HepG2 (cell line): ENCODE measurements around the gene SS18L1. TPM values are rescaled to one million over a fixed set of nuclear protein-coding genes. Genes with fewer than 3 reads are reported as not detected.
A peak's percentile ranks its signal among the peaks of the same experiment; 100 is the strongest.

Experiments
- BHLHE40 ChIP-seq: IDR thresholded peaks from 2 replicates; pipeline ENCODE4 v1.6.1; 2011; ENCODE audit warnings: low read length, improper control_type of control experiment
- BRCA1 ChIP-seq: sonication (generic); formaldehyde crosslinking; IDR thresholded peaks from 2 replicates; pipeline ENCODE4 v1.4.0; 2020; ENCODE audit warnings: missing genetic modification reagents
- EED ChIP-seq: sonication (generic); formaldehyde crosslinking; IDR thresholded peaks from 2 replicates; pipeline ENCODE4 v1.5.0; 2020; ENCODE audit warnings: mild to moderate bottlenecking, missing genetic modification reagents
- IKZF4 ChIP-seq: sonication (generic); formaldehyde crosslinking; IDR thresholded peaks from 2 replicates; pipeline ENCODE4 v1.5.1; 2020; ENCODE audit warnings: borderline replicate concordance, mild to moderate bottlenecking, low read depth, missing genetic modification reagents; ENCODE audit errors: not compliant biosample characterization
- MAZ ChIP-seq, 2 experiments: sonication (generic) in 1 of 2; formaldehyde crosslinking in 1 of 2; IDR thresholded peaks; 2 replicates each; pipeline versions ENCODE4 v1.5.0 to v1.6.1; 2012 to 2020; ENCODE audit warnings: low read depth in 2 of 2, mild to moderate bottlenecking in 2 of 2, borderline replicate concordance in 1 of 2, improper control_type of control experiment in 1 of 2, low read length in 1 of 2, missing genetic modification reagents in 1 of 2, moderate library complexity in 1 of 2
- MEIS2 ChIP-seq: sonication (generic); formaldehyde crosslinking; IDR thresholded peaks from 2 replicates; pipeline ENCODE4 v1.9.0; 2021; ENCODE audit warnings: mild to moderate bottlenecking, missing genetic modification reagents
- SOX6 ChIP-seq, 2 experiments: fragments of 450-650 bp in 1 of 2; sonication (generic) in 1 of 2; formaldehyde crosslinking in 1 of 2; IDR thresholded peaks; 2 replicates each; pipeline versions ENCODE4 v1.4.0 to v1.6.1; 2017 to 2020; ENCODE audit warnings: antibody characterized with exemption in 1 of 2, mild to moderate bottlenecking in 1 of 2, missing genetic modification reagents in 1 of 2
- TBX2 ChIP-seq: sonication (generic); formaldehyde crosslinking; IDR thresholded peaks from 2 replicates; pipeline ENCODE4 v1.5.0; 2020; ENCODE audit warnings: missing genetic modification reagents, mild to moderate bottlenecking, borderline replicate concordance
- TMF1 ChIP-seq: sonication (generic); formaldehyde crosslinking; IDR thresholded peaks from 2 replicates; pipeline ENCODE4 v1.8.1; 2022; ENCODE audit warnings: low read depth, missing genetic modification reagents
- ZFP41 ChIP-seq: sonication (generic); formaldehyde crosslinking; IDR thresholded peaks from 2 replicates; pipeline ENCODE4 v1.4.0; 2020; ENCODE audit warnings: mild to moderate bottlenecking, missing genetic modification reagents, borderline replicate concordance
- ZNF430 ChIP-seq: sonication (generic); formaldehyde crosslinking; IDR thresholded peaks from 2 replicates; pipeline ENCODE4 v1.9.0; 2021; ENCODE audit warnings: mild to moderate bottlenecking, missing genetic modification reagents
- ZNF777 ChIP-seq: sonication (generic); formaldehyde crosslinking; IDR thresholded peaks from 2 replicates; pipeline ENCODE4 v1.4.0; 2020; ENCODE audit warnings: missing genetic modification reagents
- polyA plus RNA-seq, 8 experiments: library from polyadenylated mRNA; depleted of rRNA in 3 of 8; stranded (reverse) in 7 of 8; unstranded in 1 of 8; fragments of >200 nt; fragmentation: Illumina TruSeq in 4 of 8; extraction: Trizol in 4 of 8; gene quantifications; 2 replicates each; pipeline versions ENCODE4 v1.2.1 to v1.2.3, GENCODE V29; 2011 to 2016; ENCODE audit warnings: low read depth in 4 of 8, missing spikeins in 1 of 8, mixed read lengths in 1 of 8; ENCODE audit not compliant: insufficient read depth in 1 of 8
- total RNA-seq, 5 experiments: library from RNA; depleted of rRNA; stranded (reverse); fragments of >200 nt; fragmentation: Illumina TruSeq; extraction: Trizol; gene quantifications; 2 replicates each; pipeline ENCODE4 v1.2.3, GENCODE V29; 2016; ENCODE audit warnings: low read depth in 1 of 5
- TF ChIP-seq, protein P1 (sequence below): sonication (generic); formaldehyde crosslinking; IDR thresholded peaks from 2 replicates; pipeline ENCODE4 v1.5.1; 2020; ENCODE audit warnings: mild to moderate bottlenecking, missing genetic modification reagents, moderate library complexity
- TF ChIP-seq, protein P2 (sequence below): sonication (generic); formaldehyde crosslinking; IDR thresholded peaks from 2 replicates; pipeline ENCODE4 v1.8.1; 2022; ENCODE audit warnings: mild to moderate bottlenecking, missing genetic modification reagents
- TF ChIP-seq, protein P3 (sequence below): sonication (generic); formaldehyde crosslinking; IDR thresholded peaks from 2 replicates; pipeline ENCODE4 v1.5.1; 2020; ENCODE audit warnings: missing genetic modification reagents, mild to moderate bottlenecking, borderline replicate concordance
- TF ChIP-seq, protein P4 (sequence below): sonication (generic); formaldehyde crosslinking; IDR thresholded peaks from 2 replicates; pipeline ENCODE4 v1.4.0; 2020; ENCODE audit warnings: mild to moderate bottlenecking, missing genetic modification reagents

The SS18L1 gene
- total and polyA plus RNA-seq, 2 of the 13 experiments (the other 11 are each of a cell fraction or from before 2014, with no cell fraction given), result 17.8 to 27.6 TPM

DNA sequence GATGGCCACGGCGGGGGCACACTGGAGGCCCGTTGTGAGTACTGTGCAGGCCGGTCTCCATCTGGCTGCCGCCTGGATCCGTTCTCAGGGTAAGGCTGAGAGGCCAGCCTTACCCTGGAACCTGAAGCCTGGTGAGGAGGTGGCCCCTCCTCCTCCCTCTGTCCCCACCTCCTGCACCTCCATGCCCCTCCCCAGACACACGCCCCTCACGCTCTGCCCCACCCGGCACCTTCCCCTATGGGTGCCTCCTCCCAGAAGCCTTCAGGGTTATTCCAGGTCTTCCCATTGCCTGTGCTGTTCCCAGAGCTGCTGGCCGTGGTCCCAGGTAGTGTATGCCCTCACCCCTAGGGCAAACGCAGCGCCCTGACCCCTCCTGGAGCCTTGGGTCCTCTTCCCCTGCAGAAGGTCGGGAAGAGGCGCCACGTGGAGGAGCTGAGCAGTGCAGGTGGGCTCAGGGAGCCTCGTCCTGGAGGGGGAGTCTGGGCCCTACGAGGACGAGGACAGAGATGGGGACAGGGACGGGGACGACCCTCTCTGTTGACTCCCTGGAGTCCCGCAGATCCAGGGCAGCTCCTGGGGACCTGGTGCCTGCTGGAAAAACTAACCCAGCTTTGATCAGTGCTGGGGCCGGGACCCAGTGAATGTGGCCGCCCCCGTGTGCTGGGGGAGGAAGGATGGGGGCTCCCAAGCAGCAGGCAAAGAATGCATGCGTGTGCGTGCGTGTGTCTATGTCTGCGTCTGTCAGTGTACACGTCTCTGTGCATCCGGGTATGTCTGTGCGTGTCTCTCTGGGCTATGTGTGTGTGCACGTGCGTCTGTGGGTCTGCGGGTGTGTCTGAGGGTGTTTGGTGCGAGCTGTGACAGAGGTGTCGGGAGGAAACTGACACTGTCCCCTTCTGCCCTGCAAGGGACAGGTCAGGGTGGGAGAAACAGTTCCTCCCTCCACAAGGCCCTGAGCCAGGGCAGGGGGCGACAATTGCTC lies 84.7 kb downstream of the SS18L1 start (continued):
- TF ChIP-seq, protein P1, sequence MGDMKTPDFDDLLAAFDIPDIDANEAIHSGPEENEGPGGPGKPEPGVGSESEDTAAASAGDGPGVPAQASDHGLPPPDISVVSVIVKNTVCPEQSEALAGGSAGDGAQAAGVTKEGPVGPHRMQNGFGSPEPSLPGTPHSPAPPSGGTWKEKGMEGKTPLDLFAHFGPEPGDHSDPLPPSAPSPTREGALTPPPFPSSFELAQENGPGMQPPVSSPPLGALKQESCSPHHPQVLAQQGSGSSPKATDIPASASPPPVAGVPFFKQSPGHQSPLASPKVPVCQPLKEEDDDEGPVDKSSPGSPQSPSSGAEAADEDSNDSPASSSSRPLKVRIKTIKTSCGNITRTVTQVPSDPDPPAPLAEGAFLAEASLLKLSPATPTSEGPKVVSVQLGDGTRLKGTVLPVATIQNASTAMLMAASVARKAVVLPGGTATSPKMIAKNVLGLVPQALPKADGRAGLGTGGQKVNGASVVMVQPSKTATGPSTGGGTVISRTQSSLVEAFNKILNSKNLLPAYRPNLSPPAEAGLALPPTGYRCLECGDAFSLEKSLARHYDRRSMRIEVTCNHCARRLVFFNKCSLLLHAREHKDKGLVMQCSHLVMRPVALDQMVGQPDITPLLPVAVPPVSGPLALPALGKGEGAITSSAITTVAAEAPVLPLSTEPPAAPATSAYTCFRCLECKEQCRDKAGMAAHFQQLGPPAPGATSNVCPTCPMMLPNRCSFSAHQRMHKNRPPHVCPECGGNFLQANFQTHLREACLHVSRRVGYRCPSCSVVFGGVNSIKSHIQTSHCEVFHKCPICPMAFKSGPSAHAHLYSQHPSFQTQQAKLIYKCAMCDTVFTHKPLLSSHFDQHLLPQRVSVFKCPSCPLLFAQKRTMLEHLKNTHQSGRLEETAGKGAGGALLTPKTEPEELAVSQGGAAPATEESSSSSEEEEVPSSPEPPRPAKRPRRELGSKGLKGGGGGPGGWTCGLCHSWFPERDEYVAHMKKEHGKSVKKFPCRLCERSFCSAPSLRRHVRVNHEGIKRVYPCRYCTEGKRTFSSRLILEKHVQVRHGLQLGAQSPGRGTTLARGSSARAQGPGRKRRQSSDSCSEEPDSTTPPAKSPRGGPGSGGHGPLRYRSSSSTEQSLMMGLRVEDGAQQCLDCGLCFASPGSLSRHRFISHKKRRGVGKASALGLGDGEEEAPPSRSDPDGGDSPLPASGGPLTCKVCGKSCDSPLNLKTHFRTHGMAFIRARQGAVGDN (CRISPR knock-in tag), result peak; percentile 75
- TF ChIP-seq ZNF777 (0 out of 2 replicates have a peak, but pooled peaks have one; percentile 7), BRCA1 (CRISPR knock-in tag) (no peak), EED (CRISPR knock-in tag) (0 out of 2 replicates have a peak, but pooled peaks have one; percentile 18), ZFP41 (CRISPR knock-in tag) (0 out of 2 replicates have a peak, but pooled peaks have one; percentile 53), ZNF430 (CRISPR knock-in tag) (0 out of 2 replicates have a peak, but pooled peaks have one; percentile 24), BHLHE40 (peak; percentile 49; the same call in 1 of the 2 replicates), MAZ (IDR thresholded peaks at IDR 0.05; ENCODE audit: borderline replicate concordance, low read depth, low read length) (no peak), MAZ (CRISPR knock-in tag; IDR thresholded peaks at IDR 0.05; ENCODE audit: low read depth) (0 out of 2 replicates have a peak, but pooled peaks have one; percentile 61), MEIS2 (CRISPR knock-in tag) (no peak), TMF1 (CRISPR knock-in tag) (0 out of 2 replicates have a peak, but pooled peaks have one; percentile 16), IKZF4 (CRISPR knock-in tag) (peak; percentile 10), TBX2 (CRISPR knock-in tag) (peak; percentile 28; the same call in 1 of the 2 replicates), SOX6 (IDR thresholded peaks at IDR 0.05) (no peak), SOX6 (CRISPR knock-in tag; IDR thresholded peaks at IDR 0.05) (0 out of 2 replicates have a peak, but pooled peaks have one; percentile 20)
- TF ChIP-seq, protein P2, sequence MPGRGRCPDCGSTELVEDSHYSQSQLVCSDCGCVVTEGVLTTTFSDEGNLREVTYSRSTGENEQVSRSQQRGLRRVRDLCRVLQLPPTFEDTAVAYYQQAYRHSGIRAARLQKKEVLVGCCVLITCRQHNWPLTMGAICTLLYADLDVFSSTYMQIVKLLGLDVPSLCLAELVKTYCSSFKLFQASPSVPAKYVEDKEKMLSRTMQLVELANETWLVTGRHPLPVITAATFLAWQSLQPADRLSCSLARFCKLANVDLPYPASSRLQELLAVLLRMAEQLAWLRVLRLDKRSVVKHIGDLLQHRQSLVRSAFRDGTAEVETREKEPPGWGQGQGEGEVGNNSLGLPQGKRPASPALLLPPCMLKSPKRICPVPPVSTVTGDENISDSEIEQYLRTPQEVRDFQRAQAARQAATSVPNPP, result no peak
- TF ChIP-seq, protein P3, sequence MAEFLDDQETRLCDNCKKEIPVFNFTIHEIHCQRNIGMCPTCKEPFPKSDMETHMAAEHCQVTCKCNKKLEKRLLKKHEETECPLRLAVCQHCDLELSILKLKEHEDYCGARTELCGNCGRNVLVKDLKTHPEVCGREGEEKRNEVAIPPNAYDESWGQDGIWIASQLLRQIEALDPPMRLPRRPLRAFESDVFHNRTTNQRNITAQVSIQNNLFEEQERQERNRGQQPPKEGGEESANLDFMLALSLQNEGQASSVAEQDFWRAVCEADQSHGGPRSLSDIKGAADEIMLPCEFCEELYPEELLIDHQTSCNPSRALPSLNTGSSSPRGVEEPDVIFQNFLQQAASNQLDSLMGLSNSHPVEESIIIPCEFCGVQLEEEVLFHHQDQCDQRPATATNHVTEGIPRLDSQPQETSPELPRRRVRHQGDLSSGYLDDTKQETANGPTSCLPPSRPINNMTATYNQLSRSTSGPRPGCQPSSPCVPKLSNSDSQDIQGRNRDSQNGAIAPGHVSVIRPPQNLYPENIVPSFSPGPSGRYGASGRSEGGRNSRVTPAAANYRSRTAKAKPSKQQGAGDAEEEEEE (CRISPR knock-in tag), result no peak
- TF ChIP-seq, protein P4, sequence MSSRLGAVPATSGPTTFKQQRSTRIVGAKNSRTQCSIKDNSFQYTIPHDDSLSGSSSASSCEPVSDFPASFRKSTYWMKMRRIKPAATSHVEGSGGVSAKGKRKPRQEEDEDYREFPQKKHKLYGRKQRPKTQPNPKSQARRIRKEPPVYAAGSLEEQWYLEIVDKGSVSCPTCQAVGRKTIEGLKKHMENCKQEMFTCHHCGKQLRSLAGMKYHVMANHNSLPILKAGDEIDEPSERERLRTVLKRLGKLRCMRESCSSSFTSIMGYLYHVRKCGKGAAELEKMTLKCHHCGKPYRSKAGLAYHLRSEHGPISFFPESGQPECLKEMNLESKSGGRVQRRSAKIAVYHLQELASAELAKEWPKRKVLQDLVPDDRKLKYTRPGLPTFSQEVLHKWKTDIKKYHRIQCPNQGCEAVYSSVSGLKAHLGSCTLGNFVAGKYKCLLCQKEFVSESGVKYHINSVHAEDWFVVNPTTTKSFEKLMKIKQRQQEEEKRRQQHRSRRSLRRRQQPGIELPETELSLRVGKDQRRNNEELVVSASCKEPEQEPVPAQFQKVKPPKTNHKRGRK (CRISPR knock-in tag), result peak; percentile 63; the same call in 1 of the 2 replicates
